Epithelial cell of esophagus (primary cell): ENCODE measurements around the gene SLC19A2.

Experiments used
- DNase-seq: peaks from one replicate; pipeline ENCODE4 v3.0.0; 2010; ENCODE audit warnings: low read depth
- H3K4me3 ChIP-seq: 2 replicates; pipeline ENCODE4 v1.5.1; 2011; ENCODE audit warnings: mild to moderate bottlenecking, low read length, control low read depth
- CTCF ChIP-seq: IDR thresholded peaks from 2 replicates; pipeline ENCODE4 v1.5.1; 2011; ENCODE audit warnings: low read depth, mild to moderate bottlenecking, low read length, control low read depth, inconsistent platforms; ENCODE audit not compliant: insufficient read depth; ENCODE audit errors: missing control alignments

SLC19A2 gene

GRCh38 chr1:169495046-169495775 lies 9.5 kb upstream of the SLC19A2 start:
- TF ChIP-seq CTCF = no peak
- peak; percentile 89 for DNase-seq
- no peak overlapping the region for H3K4me3 ChIP-seq

- no peak for DNase-seq
- no peak for TF ChIP-seq CTCF
- no peak overlapping the region for H3K4me3 ChIP-seq
Measured at GRCh38 chr1:169494343-169494742, 8.6 kb upstream of the SLC19A2 start.

GRCh38 chr1:169493251-169493650 lies 7.5 kb upstream of the SLC19A2 start:
- DNase-seq = no peak
- no peak for TF ChIP-seq CTCF
- H3K4me3 ChIP-seq = no peak overlapping the region

- TF ChIP-seq CTCF = no peak
- DNase-seq = peak; percentile 55
- no peak overlapping the region for H3K4me3 ChIP-seq
Measured at GRCh38 chr1:169491845-169492281, 6.1 kb upstream of the SLC19A2 start.

GRCh38 chr1:169488157-169488556 lies 2.4 kb upstream of the SLC19A2 start:
- DNase-seq = no peak
- H3K4me3 ChIP-seq = no peak overlapping the region
- no peak for TF ChIP-seq CTCF

GRCh38 chr1:169487561-169487960 lies 1.8 kb upstream of the SLC19A2 start:
- no peak for DNase-seq
- TF ChIP-seq CTCF = no peak
- no peak overlapping the region for H3K4me3 ChIP-seq

- H3K4me3 ChIP-seq = no peak overlapping the region
- no peak for DNase-seq
- no peak for TF ChIP-seq CTCF
Measured at GRCh38 chr1:169487133-169487532, 1.4 kb upstream of the SLC19A2 start.
